H1 (cell line): ENCODE data around the gene UBR2. TPM values are rescaled to one million over a fixed set of nuclear protein-coding genes. Genes with fewer than 3 reads are reported as not detected.

Experiments
- CTCF ChIA-PET: fragments of 300-600 bp; sonication (Branson Sonifier 250); formaldehyde crosslinking; loops from one replicate; lab custom pipeline; 2021; ENCODE audit not compliant: partially characterized antibody; lab: Charles Lee
- POLR2A ChIA-PET: fragments of 300-600 bp; sonication (Branson Sonifier 250); formaldehyde crosslinking; loops from one replicate; lab custom pipeline; 2021; ENCODE audit warnings: inconsistent platforms; ENCODE audit not compliant: partially characterized antibody; lab: Charles Lee
- DNase-seq, 2 experiments: peaks; one replicate each; pipeline versions ENCODE4 v3.0.0 to v3.0.0-alpha.2; 2010 to 2022; ENCODE audit warnings: low spot score in 2 of 2, low read depth in 1 of 2, mixed read lengths in 1 of 2
- FAIRE-seq: peaks from 2 replicates; lab custom pipeline; 2011; peaks lifted over from hg19 to GRCh38; lab: Jason Lieb, UNC
- H2AFZ ChIP-seq: 2 replicates; pipeline ENCODE4 v1.8.1; 2012; ENCODE audit warnings: low read length, inconsistent platforms
- H2AK5ac ChIP-seq: 2 replicates; pipeline ENCODE4 v1.6.1; 2013; ENCODE audit warnings: low read depth, low read length
- H2BK120ac ChIP-seq: replicated peaks from 2 replicates; pipeline ENCODE3; 2013; ENCODE audit warnings: low read depth, low read length, inconsistent platforms
- H2BK12ac ChIP-seq: 2 replicates; pipeline ENCODE4 v1.6.1; 2013; ENCODE audit warnings: low read depth, low read length
- H2BK15ac ChIP-seq: 2 replicates; pipeline ENCODE4 v1.6.1; 2013; ENCODE audit warnings: low read length
- H2BK20ac ChIP-seq: 2 replicates; pipeline ENCODE4 v1.6.1; 2013; ENCODE audit warnings: low read length
- H2BK5ac ChIP-seq: 2 replicates; pipeline ENCODE4 v1.6.1; 2013; ENCODE audit warnings: low read depth, low read length
- H3K14ac ChIP-seq: 2 replicates; pipeline ENCODE4 v1.6.1; 2013; ENCODE audit warnings: inconsistent platforms; ENCODE audit not compliant: insufficient read length
- H3K18ac ChIP-seq: 2 replicates; pipeline ENCODE4 v1.6.1; 2013; ENCODE audit warnings: low read length; ENCODE audit errors: extremely low read depth
- H3K23ac ChIP-seq: 2 replicates; pipeline ENCODE4 v1.6.1; 2013; ENCODE audit warnings: inconsistent platforms; ENCODE audit not compliant: insufficient read length
- H3K23me2 ChIP-seq: 2 replicates; pipeline ENCODE4 v1.6.1; 2013; ENCODE audit warnings: low read depth, low read length
- H3K27ac ChIP-seq: 2 replicates; pipeline ENCODE4 v1.6.1; 2011; ENCODE audit warnings: low read depth, low read length, inconsistent platforms
- H3K27me3 ChIP-seq, 4 experiments: replicated peaks in 1 of 4; 1 replicate in 1 of 4; 2 replicates in 3 of 4; pipeline versions ENCODE4 v1.6.1 to v1.8.1; 2011 to 2013; ENCODE audit warnings: low read length in 3 of 4, mild to moderate bottlenecking in 3 of 4, inconsistent platforms in 2 of 4, mixed read lengths in 2 of 4, moderate library complexity in 1 of 4; ENCODE audit not compliant: control insufficient read depth in 3 of 4, insufficient read depth in 3 of 4; ENCODE audit errors: extremely low read depth in 1 of 4
- H3K36me3 ChIP-seq, 4 experiments: 2 replicates each; pipeline versions ENCODE4 v1.6.1 to v1.8.1; 2011 to 2013; ENCODE audit warnings: mild to moderate bottlenecking in 4 of 4, low read length in 3 of 4, moderate library complexity in 2 of 4, control low read depth in 1 of 4, inconsistent platforms in 1 of 4; ENCODE audit not compliant: insufficient read depth in 4 of 4, control insufficient read depth in 2 of 4
- H3K4ac ChIP-seq: replicated peaks from 2 replicates; pipeline ENCODE3; 2013; ENCODE audit warnings: low read length, low read depth, mixed read lengths, inconsistent platforms; ENCODE audit not compliant: insufficient read length
- H3K4me1 ChIP-seq, 4 experiments: replicated peaks in 1 of 4; 1 replicate in 1 of 4; 2 replicates in 3 of 4; pipeline versions ENCODE4 v1.6.1 to v1.8.1; 2011 to 2013; ENCODE audit warnings: low read length in 3 of 4, inconsistent platforms in 2 of 4, mixed read lengths in 1 of 4; ENCODE audit not compliant: insufficient read depth in 4 of 4, control insufficient read depth in 3 of 4
- H3K4me2 ChIP-seq, 2 experiments: 2 replicates each; pipeline versions ENCODE4 v1.6.1 to v1.8.1; 2011 to 2013; ENCODE audit warnings: low read depth in 2 of 2, low read length in 2 of 2, control low read depth in 1 of 2, inconsistent platforms in 1 of 2, mild to moderate bottlenecking in 1 of 2; ENCODE audit not compliant: insufficient read depth in 1 of 2
- H3K4me3 ChIP-seq, 4 experiments: fragments of 200-600, 300-600 bp in 1 of 4; sonication (generic), shearing (Covaris generic), sonication (Bioruptor Twin) in 1 of 4; 2 replicates each; pipeline versions ENCODE4 v1.5.1 to v1.8.1; 2011 to 2016; ENCODE audit warnings: low read length in 4 of 4, low read depth in 3 of 4, control low read depth in 2 of 4, inconsistent platforms in 2 of 4, mild to moderate bottlenecking in 2 of 4, mixed read lengths in 1 of 4, moderate library complexity in 1 of 4; ENCODE audit not compliant: insufficient read depth in 2 of 4; ENCODE audit errors: extremely low read depth in 1 of 4
- H3K56ac ChIP-seq: replicated peaks from 2 replicates; pipeline ENCODE3; 2013; ENCODE audit warnings: low read depth, mild to moderate bottlenecking, mixed read lengths, low read length, inconsistent platforms; ENCODE audit not compliant: insufficient read length
- H3K79me1 ChIP-seq: 2 replicates; pipeline ENCODE4 v1.6.1; 2013; ENCODE audit warnings: low read depth, low read length, control low read depth
- H3K79me2 ChIP-seq, 2 experiments: 2 replicates each; pipeline versions ENCODE4 v1.6.1 to v1.8.1; 2012 to 2013; ENCODE audit warnings: low read length in 2 of 2, mild to moderate bottlenecking in 2 of 2, inconsistent platforms in 1 of 2; ENCODE audit not compliant: insufficient read depth in 2 of 2, control insufficient read depth in 1 of 2
- H3K9ac ChIP-seq, 4 experiments: replicated peaks in 1 of 4; 1 replicate in 1 of 4; 2 replicates in 3 of 4; pipeline versions ENCODE4 v1.6.1 to v1.8.1; 2011 to 2013; ENCODE audit warnings: low read depth in 3 of 4, low read length in 3 of 4, control low read depth in 2 of 4, mild to moderate bottlenecking in 2 of 4, moderate library complexity in 2 of 4, inconsistent platforms in 1 of 4; ENCODE audit errors: extremely low read depth in 1 of 4
- H3K9me3 ChIP-seq, 2 experiments: 2 replicates each; pipeline versions ENCODE4 v1.6.1 to v1.8.1; 2012 to 2013; ENCODE audit warnings: mild to moderate bottlenecking in 2 of 2, moderate library complexity in 2 of 2, control low read depth in 1 of 2, inconsistent platforms in 1 of 2, low read depth in 1 of 2, low read length in 1 of 2, mixed read lengths in 1 of 2; ENCODE audit not compliant: insufficient read depth in 2 of 2
- H4K20me1 ChIP-seq, 2 experiments: replicated peaks in 1 of 2; 2 replicates each; pipeline versions ENCODE3 to v1.8.1; 2011 to 2013; ENCODE audit warnings: inconsistent platforms in 2 of 2, low read length in 2 of 2, mild to moderate bottlenecking in 1 of 2; ENCODE audit not compliant: insufficient read depth in 2 of 2, control insufficient read depth in 1 of 2
- H4K5ac ChIP-seq: 2 replicates; pipeline ENCODE4 v1.6.1; 2013; ENCODE audit warnings: low read length, low read depth, mixed read lengths, inconsistent platforms; ENCODE audit not compliant: insufficient read length
- H4K8ac ChIP-seq: 2 replicates; pipeline ENCODE4 v1.8.0; 2013; ENCODE audit warnings: mild to moderate bottlenecking, moderate library complexity, low read length, inconsistent platforms; ENCODE audit not compliant: insufficient read depth; ENCODE audit errors: extremely low read depth
- H4K91ac ChIP-seq: replicated peaks from 2 replicates; pipeline ENCODE3; 2013; ENCODE audit warnings: low read length, mixed read lengths, inconsistent platforms; ENCODE audit not compliant: insufficient read length
- PHF8 ChIP-seq: fragments of 200-600 bp; sonication (generic); conservative IDR thresholded peaks from 2 replicates; pipeline ENCODE4 v1.7.1; 2012; ENCODE audit warnings: low read depth, mild to moderate bottlenecking, inconsistent platforms, low read length, moderate library complexity
- whole genome bisulfite sequencing, 2 experiments: shearing (Covaris generic) in 1 of 2; methylation state at CpG; one replicate each; pipeline versions ENCODE4 v1.1.6 to v1.1.7; 2013 to 2015; ENCODE audit warnings: low lambda C conversion rate in 2 of 2, mixed read lengths in 2 of 2, inconsistent platforms in 1 of 2, low coverage in 1 of 2, missing lambda C conversion rate in 1 of 2; ENCODE audit not compliant: insufficient replicate concordance in 2 of 2, insufficient coverage in 1 of 2, insufficient read length in 1 of 2; ENCODE audit errors: extremely low coverage in 1 of 2, missing lambda C conversion rate in 1 of 2; 5-methylcytosine and 5-hydroxymethylcytosine counted together
- polyA plus RNA-seq, 7 experiments: library from polyadenylated mRNA; depleted of rRNA in 3 of 7; stranded (reverse) in 5 of 7; unstranded in 2 of 7; fragments of >200 nt in 5 of 7; fragments of 200-250 nt in 2 of 7; gene quantifications; 1 replicate in 5 of 7; 2 replicates in 1 of 7; 4 replicates in 1 of 7; pipeline versions ENCODE4 v1.2.1 to v1.2.3, GENCODE V29; 2011 to 2013; ENCODE audit warnings: missing spikeins in 2 of 7, mixed read lengths in 2 of 7
- total RNA-seq: library from RNA; stranded (reverse); fragmentation: NEBNext Ultra II Directional; extraction: Animal tissue kit (Norgen Biotek cat#: 25700); gene quantifications from 2 replicates; pipeline ENCODE4 v1.2.1, GENCODE V29; 2021
- TF ChIP-seq, protein P1 (sequence below): IDR thresholded peaks from 2 replicates; pipeline ENCODE4 v1.6.1; 2011; ENCODE audit warnings: low read length, improper control_type of control experiment

The UBR2 gene
- total and polyA plus RNA-seq, 2 of the 8 experiments (the other 6 are each of a cell fraction or from before 2014, with no cell fraction given) = 6.5 to 19.5 TPM

- H2AK5ac ChIP-seq = no peak overlapping the region
- no peak overlapping the region for H2BK12ac ChIP-seq
- H2AFZ ChIP-seq = peak overlapping the region; percentile 70; the same call in 1 of the 2 replicates
- H3K79me1 ChIP-seq = no peaks in the 10 kb centered on the region
- TF ChIP-seq PHF8 = no peak
- TF ChIP-seq, protein P1, sequence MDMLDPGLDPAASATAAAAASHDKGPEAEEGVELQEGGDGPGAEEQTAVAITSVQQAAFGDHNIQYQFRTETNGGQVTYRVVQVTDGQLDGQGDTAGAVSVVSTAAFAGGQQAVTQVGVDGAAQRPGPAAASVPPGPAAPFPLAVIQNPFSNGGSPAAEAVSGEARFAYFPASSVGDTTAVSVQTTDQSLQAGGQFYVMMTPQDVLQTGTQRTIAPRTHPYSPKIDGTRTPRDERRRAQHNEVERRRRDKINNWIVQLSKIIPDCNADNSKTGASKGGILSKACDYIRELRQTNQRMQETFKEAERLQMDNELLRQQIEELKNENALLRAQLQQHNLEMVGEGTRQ = no peak
- TF ChIP-seq, all 59 proteins: peak for 0
- Histone ChIP-seq H3K4me3 (no peak overlapping the region), H3K14ac (no peak overlapping the region), H2BK15ac (no peak overlapping the region), H3K27me3 (no peaks in the 10 kb centered on the region; a peak in 1 of 7 replicates), H3K36me3 (no peaks in the 10 kb centered on the region), H3K56ac (no peak overlapping the region), H4K5ac (no peak overlapping the region), H3K4me1 (peaks cover 0 to 1% (median 0%) of the 10 kb centered on the region in 4 experiments; a peak in 2 of 7 replicates), H4K8ac (no peak overlapping the region), H4K20me1 (no peaks in the 10 kb centered on the region), H3K23ac (no peak overlapping the region), H3K27ac (no peak overlapping the region), H3K9me3 (peaks cover 5 to 6% of the 10 kb centered on the region in 2 experiments; a peak in 1 of 4 replicates), H3K18ac (no peak overlapping the region), H2BK20ac (no peak overlapping the region), H3K4me2 (no peak overlapping the region), H2BK120ac (no peak overlapping the region), H3K4ac (no peak overlapping the region), H3K23me2 (no peaks in the 10 kb centered on the region), H3K9ac (no peak overlapping the region), H2BK5ac (no peak overlapping the region), H4K91ac (no peak overlapping the region), H3K79me2 (no peaks in the 10 kb centered on the region)
- ChIA-PET CTCF (interaction anchor here (1.2 kb wide), 1 partner anchor 10 kb away, joined by 6 read pairs; no protein-coding TSS in a partner anchor), POLR2A (interaction anchor here (2.0 kb wide), 1 partner anchor 14 kb away, joined by 9 read pairs; no protein-coding TSS in a partner anchor)
- FAIRE-seq (no peak), DNase-seq (no peak)
- WGBS, 2 experiments = 86% methylated on average over 4 of the region's 4 CpGs; no CpG with 5 or more reads in 1 of the 2 experiments
Measured at GRCh38 chr6:42715871-42716270, 152.0 kb downstream of the UBR2 start.
